AG04450 (cell line): ENCODE measurements around the gene UBE2C. TPM values are rescaled to one million over a fixed set of nuclear protein-coding genes. Genes with fewer than 3 reads are reported as not detected.
"Not testable (repeated sequence)": the region's sequence is repeated elsewhere in the genome, so short reads cannot be mapped to it uniquely, and the experiment has no call there.

Experiments
- CTCF ChIA-PET: fragments of 300-600, 350-600 bp; formaldehyde crosslinking; extraction: SDS; loops from one replicate; lab custom pipeline; 2022; ENCODE audit warnings: antibody characterized with exemption, inconsistent platforms; lab: Charles Lee
- POLR2A ChIA-PET: fragments of 350-600 bp; formaldehyde crosslinking; extraction: SDS; loops from one replicate; lab custom pipeline; 2021; ENCODE audit warnings: antibody characterized with exemption, inconsistent platforms; lab: Yijun Ruan, JAX
- DNase-seq: peaks from one replicate; pipeline ENCODE4 v3.0.0-alpha.2; 2011; ENCODE audit warnings: low read depth, low spot score
- H3K27ac ChIP-seq: one replicate; pipeline ENCODE4 v1.5.1; 2012; ENCODE audit warnings: low read depth, low read length, control low read depth
- H3K27me3 ChIP-seq: one replicate; pipeline ENCODE4 v1.6.0; 2012; ENCODE audit warnings: low read length; ENCODE audit not compliant: control insufficient read depth, insufficient read depth
- H3K4me3 ChIP-seq: 2 replicates; pipeline ENCODE4 v1.5.1; 2011; ENCODE audit warnings: mild to moderate bottlenecking, low read depth, low read length, control low read depth
- H3K9me3 ChIP-seq: 2 replicates; pipeline ENCODE4 v1.5.1; 2012; ENCODE audit warnings: low read length; ENCODE audit not compliant: control insufficient read depth, insufficient read depth
- polyA plus RNA-seq: library from polyadenylated mRNA; depleted of rRNA; stranded (reverse); fragments of >200 nt; gene quantifications from 2 replicates; pipeline ENCODE4 v1.2.3, GENCODE V29; 2011
- TF ChIP-seq, protein P1 (sequence below): IDR thresholded peaks from 2 replicates; pipeline ENCODE4 v1.5.1; 2011; ENCODE audit warnings: low read depth, low read length, control low read depth, inconsistent platforms

The UBE2C gene
- polyA plus RNA-seq, 1 experiment: 27.8 TPM

DNA sequence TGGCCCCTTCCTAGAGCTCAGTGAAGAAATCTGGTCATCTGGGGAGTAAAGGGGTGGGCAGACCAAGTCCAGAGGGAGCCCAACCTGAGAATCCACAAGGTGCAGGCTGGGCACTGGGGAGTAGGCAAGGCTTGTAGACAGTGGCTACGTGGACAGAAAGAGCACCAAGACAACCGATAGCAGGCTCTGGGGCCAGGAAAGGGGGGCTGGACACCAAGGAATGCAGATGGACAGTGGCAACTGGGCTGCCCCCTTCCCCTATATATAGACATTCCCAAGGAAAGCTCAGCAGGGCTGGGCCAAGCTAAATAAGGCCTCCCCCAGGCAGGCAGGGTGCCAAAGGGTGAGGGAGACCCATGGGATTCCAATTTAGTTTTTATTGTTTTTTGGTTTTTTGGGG lies 16.1 kb downstream of the UBE2C start:
- Histone ChIP-seq H3K27me3 (peaks cover 5% of the 10 kb centered on the region), H3K27ac (no peak overlapping the region)
- CTCF ChIA-PET: interaction anchor here (1.7 kb wide), 1 partner anchor 57 kb away, joined by 4 read pairs; no protein-coding TSS in a partner anchor

DNA sequence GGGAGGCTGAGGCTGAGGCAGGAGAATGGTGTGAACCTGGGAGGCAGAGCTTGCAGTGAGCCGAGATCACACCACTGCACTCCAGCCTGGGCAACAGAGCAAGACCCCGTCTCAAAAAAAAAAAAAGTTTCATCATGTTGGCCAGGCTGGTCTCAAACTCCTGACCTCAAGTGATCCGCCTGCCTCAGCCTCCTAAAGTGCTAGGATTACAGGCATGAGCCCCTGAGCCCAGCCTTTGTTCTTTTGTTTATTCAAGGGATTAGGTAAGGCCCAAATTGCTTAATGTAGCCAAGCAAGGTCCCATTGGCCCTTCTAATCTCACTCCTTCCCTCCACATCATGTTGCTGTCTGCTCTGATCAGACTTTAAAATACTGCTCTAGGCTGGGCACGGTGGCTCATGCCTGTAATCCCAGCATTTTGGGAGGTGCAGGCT lies 17.2 kb downstream of the UBE2C start:
- H3K27me3 ChIP-seq, DNase-seq, H3K4me3 ChIP-seq, H3K9me3 ChIP-seq, H3K27ac ChIP-seq, POLR2A ChIA-PET: not testable (repeated sequence)
- CTCF ChIA-PET: interaction anchor here (1.8 kb wide), 1 partner anchor 140 kb away, joined by 10 read pairs; no protein-coding TSS in a partner anchor

More for the DNA sequence above, 16.1 kb downstream of the UBE2C start:
- TF ChIP-seq, protein P1, sequence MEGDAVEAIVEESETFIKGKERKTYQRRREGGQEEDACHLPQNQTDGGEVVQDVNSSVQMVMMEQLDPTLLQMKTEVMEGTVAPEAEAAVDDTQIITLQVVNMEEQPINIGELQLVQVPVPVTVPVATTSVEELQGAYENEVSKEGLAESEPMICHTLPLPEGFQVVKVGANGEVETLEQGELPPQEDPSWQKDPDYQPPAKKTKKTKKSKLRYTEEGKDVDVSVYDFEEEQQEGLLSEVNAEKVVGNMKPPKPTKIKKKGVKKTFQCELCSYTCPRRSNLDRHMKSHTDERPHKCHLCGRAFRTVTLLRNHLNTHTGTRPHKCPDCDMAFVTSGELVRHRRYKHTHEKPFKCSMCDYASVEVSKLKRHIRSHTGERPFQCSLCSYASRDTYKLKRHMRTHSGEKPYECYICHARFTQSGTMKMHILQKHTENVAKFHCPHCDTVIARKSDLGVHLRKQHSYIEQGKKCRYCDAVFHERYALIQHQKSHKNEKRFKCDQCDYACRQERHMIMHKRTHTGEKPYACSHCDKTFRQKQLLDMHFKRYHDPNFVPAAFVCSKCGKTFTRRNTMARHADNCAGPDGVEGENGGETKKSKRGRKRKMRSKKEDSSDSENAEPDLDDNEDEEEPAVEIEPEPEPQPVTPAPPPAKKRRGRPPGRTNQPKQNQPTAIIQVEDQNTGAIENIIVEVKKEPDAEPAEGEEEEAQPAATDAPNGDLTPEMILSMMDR: no peak
- DNase-seq: no peak
- POLR2A ChIA-PET: no interaction called here
- Histone ChIP-seq H3K4me3 (no peak overlapping the region), H3K9me3 (no peaks in the 10 kb centered on the region; the same call in 1 of the 2 replicates)

DNA sequence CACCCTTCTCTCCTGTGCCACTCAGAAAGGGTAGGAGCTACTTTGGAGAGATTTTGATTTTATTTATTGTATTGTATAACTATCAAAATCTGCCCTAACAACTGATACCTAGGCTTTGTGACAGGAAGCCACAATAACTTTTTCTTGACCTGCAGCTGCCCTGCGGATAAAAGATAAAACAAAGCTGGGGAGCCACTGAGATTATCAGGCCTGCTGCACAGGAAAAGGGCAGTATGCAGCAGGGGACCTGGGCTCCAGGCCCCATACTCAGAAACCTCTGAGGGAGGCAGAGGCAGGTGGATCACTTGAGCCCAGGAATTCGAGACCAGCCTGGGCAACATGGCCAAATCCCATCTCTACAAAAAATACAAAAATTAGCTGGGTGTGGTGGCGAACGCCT lies 20.2 kb downstream of the UBE2C start:
- ChIA-PET POLR2A (interaction anchor here (1.5 kb wide), 1 partner anchor 53 kb away, joined by 3 read pairs; no protein-coding TSS in a partner anchor), CTCF (interaction anchor here (0.9 to 3.2 kb wide), 3 partner anchors 9 to 137 kb away, joined by 3 to 14 read pairs (median 3); no protein-coding TSS in a partner anchor)
- Histone ChIP-seq H3K27me3 (no peaks in the 10 kb centered on the region), H3K4me3 (no peak overlapping the region), H3K27ac (no peak overlapping the region), H3K9me3 (no peaks in the 10 kb centered on the region; the same call in 1 of the 2 replicates)
- DNase-seq: no peak
- TF ChIP-seq, protein P1: no peak

DNA sequence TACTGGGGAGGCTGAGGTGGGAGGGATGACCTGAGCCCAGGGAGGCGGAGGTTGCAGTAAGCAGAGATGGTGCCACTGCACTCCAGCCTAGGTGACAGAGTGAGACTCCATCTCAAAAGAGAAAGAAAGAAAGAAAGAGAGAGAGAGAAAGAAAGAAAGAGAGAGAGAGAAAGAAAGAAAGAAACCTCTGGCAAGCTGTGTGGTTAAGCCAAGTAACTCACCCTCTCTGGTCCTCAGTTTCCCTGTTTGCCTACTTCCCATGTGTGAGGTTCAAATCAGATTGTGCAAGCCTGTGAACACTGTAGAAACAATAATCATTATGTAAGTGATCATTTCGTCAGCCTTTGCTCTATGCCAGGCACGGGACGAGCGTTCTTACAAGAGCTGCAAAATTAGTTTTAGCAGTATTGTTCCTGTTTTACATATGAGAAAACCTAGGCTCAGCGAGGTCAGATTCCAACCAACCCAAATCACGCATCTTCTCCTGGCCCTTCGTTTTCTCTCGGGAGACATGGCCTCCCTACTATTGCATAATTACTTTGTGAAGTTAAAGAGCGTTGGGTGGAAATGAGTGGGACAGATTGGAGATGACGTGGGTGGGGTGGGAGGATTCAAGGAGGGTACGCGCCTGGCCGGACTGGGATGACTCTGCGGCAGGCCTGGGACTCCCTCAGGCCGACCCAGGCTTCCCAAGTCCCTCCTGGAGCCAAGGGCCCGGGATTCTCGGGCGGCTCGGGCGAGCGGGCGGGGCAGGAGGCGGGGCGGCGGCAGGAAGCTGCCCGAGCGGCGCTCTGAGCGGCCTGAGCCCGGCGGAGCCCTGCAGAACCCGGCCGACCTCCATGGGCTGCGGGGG lies 20.8 kb downstream of the UBE2C start, which contains the start of gene SNX21:
TSS of gene SNX21 (plus strand) at position 770 of the 853 bp plus-strand sequence. CDS start 121 bp downstream, outside the sequence.
- DNase-seq: peak; percentile 83
- H3K4me3 ChIP-seq: peak within 1 kb of the TSS; percentile 83
- POLR2A ChIA-PET: interaction anchor here (0.9 to 1.5 kb wide), 6 partner anchors 11 to 102 kb away, joined by 3 to 6 read pairs (median 4); no protein-coding TSS in a partner anchor
- H3K27me3 ChIP-seq: no peaks in the 10 kb centered on the region
- CTCF ChIA-PET: interaction anchor here (0.9 to 3.2 kb wide), 4 partner anchors 9 to 136 kb away, joined by 3 to 14 read pairs (median 3); no protein-coding TSS in a partner anchor
- TF ChIP-seq, protein P1: no peak
- no peaks in the 10 kb centered on the region; the same call in 1 of the 2 replicates for H3K9me3 ChIP-seq
- peak within 1 kb of the TSS; percentile 88 for H3K27ac ChIP-seq
